Measurements from ENCODE around the gene CTDP1.
A peak's percentile ranks its signal among the peaks of the same experiment; 100 is the strongest.

Gene CTDP1

GRCh38 chr18:79786304-79786703 lies 106.7 kb downstream of the CTDP1 start:
- no peak for DNase-seq

GRCh38 chr18:79786786-79787526 lies 107.4 kb downstream of the CTDP1 start:
- no peak for DNase-seq

- no peak for DNase-seq
Measured at GRCh38 chr18:79787527-79787864, 107.9 kb downstream of the CTDP1 start.

- no peak for DNase-seq
Measured at GRCh38 chr18:79787865-79788733, 108.5 kb downstream of the CTDP1 start.

- DNase-seq = no peak
Measured at GRCh38 chr18:79788734-79789085, 109.1 kb downstream of the CTDP1 start.

- DNase-seq = no peak
Measured at GRCh38 chr18:79789091-79789891, 109.7 kb downstream of the CTDP1 start.

- no peak for DNase-seq
Measured at GRCh38 chr18:79789901-79790890, 110.6 kb downstream of the CTDP1 start.

- no peak for DNase-seq
Measured at GRCh38 chr18:79790996-79791972, 111.7 kb downstream of the CTDP1 start.

- no peak for DNase-seq
Measured at GRCh38 chr18:79792096-79792987, 112.7 kb downstream of the CTDP1 start.

GRCh38 chr18:79792988-79793355 lies 113.4 kb downstream of the CTDP1 start:
- no peak for DNase-seq

- DNase-seq = no peak
Measured at GRCh38 chr18:79794846-79795245, 115.2 kb downstream of the CTDP1 start.

- DNase-seq = no peak
Measured at GRCh38 chr18:79795446-79795845, 115.8 kb downstream of the CTDP1 start.

- DNase-seq = no peak
Measured at GRCh38 chr18:79796016-79796415, 116.4 kb downstream of the CTDP1 start.

GRCh38 chr18:79796531-79797405 lies 117.2 kb downstream of the CTDP1 start:
- DNase-seq = no peak

- DNase-seq = peak; percentile 63
Measured at GRCh38 chr18:79797518-79798345, 118.1 kb downstream of the CTDP1 start, which contains the start of gene KCNG2. KCNG2 (plus strand) TSS chr18:79797938; CDS start chr18:79863668, 65,730 bp downstream.

GRCh38 chr18:79798346-79798998 lies 118.9 kb downstream of the CTDP1 start:
- DNase-seq = no peak

GRCh38 chr18:79798999-79799370 lies 119.4 kb downstream of the CTDP1 start:
- no peak for DNase-seq

Data from activated CD8-positive, alpha-beta memory T cell treated with anti-CD3 and anti-CD28 coated beads for 24 hours (primary cell).